NCI-H345 treated with DMSO at 0.1 percent for 48 hours (cell line): Measurements from ENCODE around the gene NEMP2.

Source experiments
- DNase-seq: peaks from one replicate; lab custom pipeline; 2025; ENCODE audit not compliant: unreplicated experiment; lab: John Stamatoyannopoulos, UW

Gene NEMP2, protein sequence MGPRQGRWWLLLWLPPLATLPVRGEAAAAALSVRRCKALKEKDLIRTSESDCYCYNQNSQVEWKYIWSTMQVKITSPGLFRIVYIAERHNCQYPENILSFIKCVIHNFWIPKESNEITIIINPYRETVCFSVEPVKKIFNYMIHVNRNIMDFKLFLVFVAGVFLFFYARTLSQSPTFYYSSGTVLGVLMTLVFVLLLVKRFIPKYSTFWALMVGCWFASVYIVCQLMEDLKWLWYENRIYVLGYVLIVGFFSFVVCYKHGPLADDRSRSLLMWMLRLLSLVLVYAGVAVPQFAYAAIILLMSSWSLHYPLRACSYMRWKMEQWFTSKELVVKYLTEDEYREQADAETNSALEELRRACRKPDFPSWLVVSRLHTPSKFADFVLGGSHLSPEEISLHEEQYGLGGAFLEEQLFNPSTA

DNA sequence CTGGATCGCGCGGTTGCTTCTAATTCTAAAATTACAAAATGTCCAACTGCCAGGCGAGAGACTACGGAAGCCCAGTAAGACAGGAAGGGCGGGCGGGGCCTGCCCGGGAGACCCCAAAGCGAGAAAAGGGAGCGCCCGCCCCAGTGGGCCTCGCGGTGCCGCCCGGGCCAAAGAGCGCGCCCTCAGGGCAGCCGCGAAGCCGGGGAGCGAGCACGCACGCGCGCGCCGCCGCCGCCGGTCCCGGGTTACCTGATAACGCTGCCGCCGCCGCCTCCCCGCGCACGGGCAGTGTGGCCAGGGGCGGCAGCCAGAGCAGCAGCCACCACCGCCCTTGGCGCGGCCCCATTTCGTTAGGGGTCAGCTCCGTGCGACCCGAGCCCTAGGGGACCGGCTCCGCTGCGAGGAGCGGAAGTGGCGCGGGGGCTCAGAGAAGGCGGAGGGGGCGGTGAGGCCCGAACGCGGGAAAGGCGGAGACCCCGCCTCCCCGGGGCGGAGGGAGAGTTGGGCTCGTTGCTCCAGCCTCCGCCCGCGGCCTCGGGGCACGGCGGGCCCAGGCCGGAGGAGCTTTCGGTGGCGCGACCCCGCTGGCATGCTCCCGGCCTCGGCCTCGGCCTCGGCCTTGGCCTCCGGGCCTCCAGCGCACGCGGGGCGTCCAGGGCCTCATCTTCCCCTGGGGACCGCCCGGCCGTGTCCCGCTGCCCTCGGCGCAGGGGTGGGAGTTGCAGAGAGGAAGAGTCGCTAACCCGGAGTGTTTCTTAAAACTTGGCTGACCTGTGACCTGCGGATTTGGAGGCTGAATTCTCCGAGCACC lies at the start of gene NEMP2:
NEMP2 (minus strand) TSS at position 413 of the 811 bp plus-strand sequence; CDS start at position 346, 67 bp downstream.
- peak; percentile 61 for DNase-seq

DNA sequence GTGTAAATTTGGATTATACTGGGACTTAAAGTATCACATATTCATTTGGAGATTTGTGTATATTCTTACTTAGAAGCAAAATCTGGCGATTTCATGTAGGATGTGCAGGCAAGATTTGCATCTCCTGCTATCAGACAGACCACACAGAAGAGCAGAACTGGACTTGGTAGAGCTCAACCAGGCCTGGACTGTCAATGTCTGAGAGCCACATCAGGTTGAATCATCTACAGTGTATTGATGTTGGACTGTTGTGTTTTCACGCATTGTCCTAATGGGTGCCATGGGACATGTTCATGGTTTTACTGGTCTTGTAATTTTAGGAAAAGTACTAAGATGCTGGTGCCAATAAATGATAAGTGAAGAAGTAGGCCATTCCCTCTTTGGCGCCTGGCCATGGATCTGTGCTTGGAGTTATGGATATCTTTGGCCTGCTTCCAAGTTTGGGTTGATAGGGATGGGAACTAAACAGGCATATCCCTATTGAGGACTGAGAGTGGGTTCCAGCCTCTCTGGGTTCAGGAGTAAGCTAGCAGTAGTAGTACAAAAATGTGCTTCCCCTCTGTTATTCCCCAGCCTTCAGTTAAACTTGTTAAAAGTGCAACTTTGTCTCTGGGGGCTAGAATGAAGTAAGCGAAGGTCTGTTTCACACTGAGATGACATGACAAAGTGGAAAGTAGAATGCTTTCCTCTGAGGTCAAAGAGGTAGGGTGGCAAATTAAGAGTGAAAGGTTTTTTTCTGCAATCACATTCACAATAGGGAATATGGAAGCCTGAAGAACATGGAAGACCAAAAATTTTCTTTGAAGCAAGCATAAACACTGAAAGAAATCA lies 49.2 kb upstream of the NEMP2 start:
- peak; percentile 20 for DNase-seq

DNA sequence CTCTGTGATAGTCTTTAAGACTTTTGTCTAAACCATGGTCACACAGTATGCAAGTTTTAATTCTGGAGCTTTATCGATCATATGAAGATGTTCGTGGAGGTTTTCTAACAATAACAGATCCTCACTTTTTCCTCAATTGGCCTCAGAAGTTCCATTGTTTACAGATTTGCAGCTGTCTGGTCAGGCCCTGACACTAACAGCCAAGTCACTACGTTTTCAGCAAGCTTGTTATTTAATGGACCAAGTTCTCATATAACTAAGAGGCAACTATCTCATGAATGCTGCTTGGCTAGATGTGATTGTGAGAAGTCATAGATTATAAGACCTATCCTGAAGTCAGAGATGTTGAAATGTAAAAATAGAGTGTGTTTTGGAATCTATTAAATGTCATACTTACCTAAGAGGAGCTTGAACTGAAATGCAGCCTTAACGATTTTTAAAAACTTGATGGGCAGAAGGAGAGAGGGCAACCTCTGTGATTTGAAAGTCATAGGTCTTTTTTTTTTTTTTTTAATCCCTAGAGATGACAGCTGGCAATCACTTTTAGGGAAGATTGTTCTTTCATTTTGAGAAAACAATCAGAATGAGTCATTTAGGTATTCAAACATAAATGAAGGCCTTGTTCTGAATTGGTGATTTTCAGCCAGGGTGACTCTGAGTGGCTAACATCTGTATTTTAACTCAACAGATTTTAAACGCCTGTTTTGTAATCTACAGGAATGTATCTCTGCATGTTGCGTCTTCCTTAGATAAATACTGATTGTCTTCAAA lies 48.4 kb upstream of the NEMP2 start:
- no peak for DNase-seq

DNA sequence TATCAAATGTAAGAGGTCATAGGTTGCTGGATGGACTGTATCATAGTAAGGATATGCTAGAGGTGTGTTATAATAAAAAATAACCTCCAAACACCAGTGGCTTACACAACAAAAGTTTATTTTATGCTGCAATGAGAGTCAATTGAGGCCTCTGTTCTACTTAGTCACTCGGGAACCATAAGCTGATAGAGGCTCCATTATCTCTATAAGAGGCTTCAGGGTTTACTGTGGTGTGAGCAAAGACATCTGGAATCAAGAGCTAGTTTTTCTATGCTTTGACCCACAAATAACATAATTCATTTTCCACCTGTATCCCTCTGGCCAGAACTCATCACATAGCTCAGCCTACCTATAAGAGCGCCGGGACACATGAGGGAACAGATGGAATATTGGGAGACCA lies 47.5 kb upstream of the NEMP2 start:
- DNase-seq: no peak

DNA sequence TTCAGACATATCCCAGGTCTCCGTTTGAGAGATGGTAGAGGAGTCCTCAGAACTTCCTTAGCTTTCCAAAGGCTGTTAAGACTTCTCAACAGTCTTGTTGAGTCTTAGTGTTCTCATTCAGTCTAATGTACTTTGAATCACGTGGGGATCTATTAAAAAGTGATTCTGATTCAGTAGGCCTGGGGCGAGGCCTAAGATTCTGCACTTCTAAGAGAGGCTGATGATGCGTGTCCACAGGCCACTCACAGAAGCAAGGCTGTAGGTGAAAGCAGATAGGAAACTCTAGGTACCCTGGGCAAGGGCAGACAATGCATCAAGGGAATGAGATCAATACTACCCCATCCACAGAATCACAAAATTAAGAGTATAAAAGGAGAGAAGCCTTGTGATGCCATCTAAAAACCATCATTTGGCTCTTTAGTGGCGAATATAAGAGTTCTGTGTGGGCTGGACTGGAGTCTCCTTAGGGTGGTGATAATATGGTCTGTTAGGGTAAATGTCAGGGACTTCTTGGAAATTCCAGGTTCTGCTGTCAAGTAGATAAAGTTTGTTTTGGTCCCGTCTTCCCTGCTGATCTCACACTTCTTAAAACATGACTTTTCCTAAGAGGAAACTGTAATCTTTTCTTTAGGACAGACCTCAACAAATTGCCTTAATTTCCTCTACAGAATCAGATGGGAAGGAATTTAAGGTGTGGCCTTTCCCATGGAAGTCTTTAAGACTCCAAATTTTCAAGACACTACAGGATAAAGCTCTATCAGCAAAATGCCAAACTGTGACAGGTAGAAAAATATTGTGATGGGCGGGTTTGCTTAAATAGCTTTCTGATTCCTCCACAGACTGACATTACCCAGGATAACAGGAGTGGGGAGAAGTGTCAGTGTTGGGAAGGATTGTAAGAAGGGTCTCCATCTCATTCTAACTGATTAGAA lies 45.7 kb upstream of the NEMP2 start:
- no peak for DNase-seq

DNA sequence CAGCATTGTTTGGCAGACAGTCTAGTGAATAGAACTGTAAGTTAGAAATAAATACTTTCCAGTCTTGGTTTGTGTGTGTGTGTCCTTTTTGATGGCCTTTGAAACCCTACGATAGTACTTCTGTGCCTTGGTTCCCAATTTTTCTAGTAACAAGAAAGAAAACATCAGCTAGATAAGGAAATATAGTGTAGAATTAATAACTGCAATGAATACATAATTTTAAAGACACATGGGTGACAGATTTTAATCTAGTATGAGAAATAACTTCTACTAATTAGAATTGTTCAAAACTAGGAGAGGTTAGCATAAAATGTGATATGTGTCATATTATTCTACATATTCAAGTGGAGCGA lies 44.5 kb upstream of the NEMP2 start:
- no peak for DNase-seq

DNA sequence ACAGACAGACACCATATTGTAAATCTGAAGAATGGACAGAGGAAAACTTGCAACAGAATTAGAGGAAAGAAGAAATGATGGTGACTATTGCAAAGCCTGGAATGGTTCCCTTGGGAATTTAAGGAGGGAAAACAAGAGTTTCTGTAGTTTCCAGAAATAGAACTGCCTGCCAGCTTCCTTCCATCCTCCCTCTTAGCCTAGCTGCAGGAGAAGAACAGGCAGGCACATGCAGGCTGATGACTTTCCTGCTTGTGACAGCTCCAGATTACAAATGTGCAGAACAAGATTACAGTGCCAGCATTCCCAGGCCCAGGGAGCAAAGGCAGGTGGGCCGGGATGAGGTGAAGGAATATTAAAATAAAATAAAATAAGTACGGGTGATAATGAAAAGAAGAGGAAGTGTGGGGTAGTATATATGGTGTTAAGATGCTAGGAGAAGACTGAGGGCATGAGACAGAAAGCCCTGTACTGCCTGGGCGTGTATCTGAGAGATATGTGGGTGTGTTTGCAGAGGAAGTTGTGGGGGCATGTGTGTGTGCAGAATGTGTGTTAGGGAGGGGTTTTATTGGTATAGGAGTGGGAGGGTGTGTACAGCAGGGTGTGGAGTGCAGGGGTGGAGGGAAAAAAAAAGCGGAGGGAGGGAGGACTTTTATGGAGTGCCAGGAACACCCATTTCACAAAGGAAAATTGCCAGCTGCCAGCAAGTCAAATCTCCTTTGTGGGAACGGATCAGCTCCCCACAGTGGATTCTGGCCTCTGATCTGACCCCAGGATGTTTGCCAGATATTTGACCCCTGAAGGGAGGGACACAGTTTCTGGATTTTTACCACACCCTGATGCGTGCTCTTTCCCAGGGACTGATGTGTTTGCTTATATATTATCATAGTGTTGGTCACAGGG lies 43.9 kb upstream of the NEMP2 start:
- DNase-seq: no peak

DNA sequence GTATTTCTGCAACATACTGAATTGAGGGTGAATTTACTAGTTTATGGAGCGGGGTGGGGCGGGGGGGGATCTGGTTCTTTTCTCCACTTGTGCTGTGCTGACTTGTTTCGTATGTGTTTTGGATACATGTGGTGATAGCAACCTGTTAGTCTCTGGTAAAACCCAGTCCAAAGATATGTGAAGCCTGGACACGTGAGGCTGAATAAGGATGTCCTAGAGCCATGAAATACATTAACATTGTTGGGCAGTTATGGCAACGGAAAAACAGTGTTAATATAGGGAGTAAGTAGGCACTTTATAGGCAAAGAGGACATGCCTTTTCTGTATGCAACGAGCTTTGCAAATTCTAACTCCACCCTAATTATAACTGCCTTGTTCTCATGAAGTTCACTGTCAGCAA lies 42.1 kb upstream of the NEMP2 start:
- no peak for DNase-seq

DNA sequence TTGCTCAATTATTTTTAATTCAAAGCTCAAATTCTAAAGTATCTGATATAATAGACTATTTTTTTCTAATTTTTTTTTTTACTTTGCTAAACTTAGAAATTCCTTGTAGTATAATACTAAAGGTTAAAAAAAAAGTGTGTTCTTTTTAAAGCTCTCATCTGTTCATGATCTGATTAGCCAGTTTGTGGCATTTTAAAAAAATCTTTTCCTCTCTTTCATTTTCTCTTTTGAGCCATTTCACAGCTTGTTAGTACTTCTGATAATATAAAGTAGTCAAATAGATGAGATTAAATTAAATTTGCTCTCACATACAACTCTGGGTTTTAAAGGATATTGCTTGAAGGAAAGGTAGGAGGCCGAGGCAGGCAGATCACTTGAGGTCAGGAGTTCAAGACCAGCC lies 40.7 kb upstream of the NEMP2 start:
- DNase-seq: no peak

DNA sequence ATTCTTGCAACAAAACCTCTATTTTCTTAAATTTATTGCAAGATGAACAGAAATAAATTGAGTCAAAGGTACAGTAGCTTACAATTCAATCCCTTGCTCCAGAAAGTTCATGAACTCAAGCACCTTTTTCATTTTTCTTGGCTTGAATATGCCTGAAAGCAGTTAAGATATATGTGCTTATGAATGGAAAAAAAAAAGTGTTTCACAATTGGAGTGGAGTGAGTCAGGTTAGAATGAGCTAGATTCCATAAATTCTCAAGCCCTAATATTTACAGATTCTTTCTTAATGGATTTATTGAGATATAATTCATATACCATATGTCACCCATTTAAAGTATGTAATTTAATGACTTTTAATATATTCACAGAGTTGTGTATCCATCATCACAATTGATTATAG lies 39.6 kb upstream of the NEMP2 start:
- DNase-seq: no peak

DNA sequence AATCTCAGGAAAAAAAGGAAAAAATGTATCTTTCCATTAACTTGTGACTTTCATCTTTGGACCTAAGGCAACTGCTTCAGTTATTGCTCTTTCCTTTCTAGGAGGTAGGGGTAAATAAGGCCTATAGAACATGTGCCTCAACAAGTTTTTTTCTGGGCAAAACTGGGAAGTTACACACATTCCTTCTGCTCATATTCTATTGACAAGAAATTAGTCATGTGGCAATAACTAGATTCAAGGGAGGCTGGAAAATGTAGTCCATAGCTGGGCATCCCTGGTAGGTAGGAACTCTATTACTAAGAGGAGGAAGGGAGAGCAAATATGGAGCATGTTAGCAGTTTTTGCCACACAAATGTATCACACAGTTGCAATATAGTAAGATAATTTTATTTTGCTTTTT lies 37.7 kb upstream of the NEMP2 start:
- DNase-seq: no peak

DNA sequence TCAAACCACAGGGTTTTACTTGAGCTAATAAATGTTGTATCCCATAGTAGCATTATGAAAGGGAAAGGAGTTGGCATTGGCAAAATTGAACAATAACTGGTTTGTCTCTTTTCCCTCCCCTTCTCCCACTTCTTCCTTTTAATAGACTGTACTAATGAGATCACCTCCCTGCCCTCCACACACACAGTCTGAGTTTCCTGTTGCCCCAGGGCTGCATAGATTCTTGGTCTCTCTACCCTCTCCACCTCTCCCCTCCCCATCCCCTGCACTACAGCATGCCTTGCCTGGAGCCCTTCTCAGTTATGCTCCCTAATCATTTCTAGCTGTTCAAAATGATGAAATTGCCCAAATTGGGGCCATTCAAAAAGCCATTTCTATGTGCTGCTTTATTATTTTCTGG lies 37.2 kb upstream of the NEMP2 start:
- no peak for DNase-seq

DNA sequence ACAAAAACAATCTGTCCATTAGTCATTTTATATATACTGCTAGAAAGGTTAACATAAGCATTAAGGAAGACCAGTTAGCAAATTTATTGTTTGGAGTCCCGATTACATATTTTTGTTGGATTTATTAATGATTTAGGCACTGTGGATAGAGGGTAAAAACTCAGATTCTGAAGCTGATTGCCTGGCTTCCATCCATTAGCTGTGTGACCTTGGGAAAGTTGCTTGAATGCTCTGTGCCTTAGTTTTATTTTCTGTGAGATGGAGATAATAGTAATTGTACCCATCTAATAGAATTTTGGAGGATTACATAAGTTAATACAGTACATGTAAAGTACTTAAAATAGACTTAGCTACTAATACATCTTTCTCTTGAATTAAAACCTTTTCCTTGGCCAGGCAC lies 36.3 kb upstream of the NEMP2 start:
- DNase-seq: no peak

DNA sequence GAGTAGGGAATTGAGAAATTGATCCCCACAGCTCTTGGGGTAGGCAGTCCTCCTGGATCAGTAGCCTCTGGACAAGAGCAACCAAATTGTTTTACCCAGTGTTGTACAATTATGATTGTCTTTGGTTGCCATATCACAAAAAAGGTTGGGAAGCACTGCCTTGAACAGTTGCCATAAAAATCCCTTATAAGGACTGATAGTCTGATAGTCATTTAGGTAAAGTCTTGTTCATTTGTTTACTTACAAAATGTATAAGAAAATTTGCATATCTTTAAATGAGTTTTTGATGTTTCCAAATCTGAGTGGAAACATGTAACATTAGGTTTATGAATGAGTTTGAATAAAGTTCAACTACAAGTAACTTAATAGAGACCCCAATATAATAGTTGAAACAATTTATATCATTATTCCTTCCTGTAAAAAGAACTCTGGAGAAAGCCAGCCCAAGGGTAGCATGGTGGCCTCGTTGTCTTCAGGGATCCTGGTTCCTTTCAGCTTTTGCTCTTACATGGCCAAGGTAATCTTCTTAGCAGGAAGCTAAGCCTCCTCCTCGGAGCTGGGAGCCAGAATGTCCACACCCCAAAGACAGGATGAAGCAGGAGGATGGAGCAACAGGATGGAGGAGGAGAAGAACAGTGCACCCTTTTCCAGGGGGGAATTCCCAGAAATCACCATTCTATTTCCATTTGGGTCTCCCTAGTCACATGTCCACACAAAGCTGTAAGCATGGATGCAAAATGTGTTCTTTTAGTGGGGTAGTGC lies 35.7 kb upstream of the NEMP2 start:
- DNase-seq: no peak

DNA sequence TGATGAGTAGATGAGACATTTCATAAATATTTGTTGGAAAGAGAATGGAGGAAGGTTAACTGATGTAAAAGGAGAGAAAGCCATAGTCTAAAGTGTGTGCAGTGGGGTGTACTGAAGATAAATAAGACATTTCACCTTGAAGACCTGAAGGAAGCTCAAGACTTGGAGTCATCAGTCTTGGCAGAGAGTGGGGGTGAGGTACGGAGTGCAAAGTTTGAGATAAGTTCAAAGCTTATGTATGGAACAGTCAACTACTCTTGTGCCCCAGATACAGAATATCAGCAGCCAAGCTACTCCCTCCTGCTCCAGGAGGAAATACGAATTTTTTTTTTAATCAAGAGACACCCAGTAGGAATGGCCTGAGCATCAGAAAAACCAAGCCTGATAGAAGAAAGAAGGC lies 30.3 kb upstream of the NEMP2 start:
- no peak for DNase-seq

DNA sequence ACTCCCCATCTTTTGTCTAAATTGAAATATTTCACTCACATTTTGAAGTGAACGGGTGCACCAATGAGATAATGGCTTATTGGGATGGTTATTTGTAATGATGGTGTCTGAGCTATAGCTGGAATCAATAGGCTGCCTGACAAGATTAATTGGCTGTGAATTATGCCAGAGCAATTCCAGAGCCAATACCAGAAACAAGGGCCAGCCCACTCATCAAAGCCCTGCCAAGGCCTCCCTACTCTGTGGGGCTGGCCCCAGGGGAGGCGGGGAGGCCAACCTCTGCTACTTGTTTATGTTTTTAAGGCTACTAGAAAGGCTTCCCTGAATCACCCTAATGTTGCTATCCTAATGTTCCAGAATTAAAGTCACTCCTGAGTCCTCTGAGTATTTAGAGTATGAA lies 29.1 kb upstream of the NEMP2 start:
- no peak for DNase-seq

DNA sequence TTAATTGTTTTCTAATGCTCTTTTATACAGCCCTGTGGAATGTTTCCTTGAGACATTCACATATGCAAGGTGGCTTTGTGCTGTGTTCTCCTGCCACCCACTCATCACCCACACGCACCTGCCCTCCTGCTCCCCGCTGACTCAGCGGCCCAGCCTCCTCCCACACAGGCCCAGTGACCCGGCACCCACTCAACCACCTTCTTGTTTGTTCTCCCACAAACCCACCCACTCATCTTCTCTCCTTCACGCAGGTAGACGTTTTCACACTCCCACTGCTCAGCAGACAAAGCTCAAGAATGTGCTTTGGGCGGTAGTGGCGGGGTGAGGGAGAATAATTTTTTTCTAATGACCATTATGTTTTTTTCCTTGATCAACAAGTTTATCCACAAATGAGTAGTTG lies 28.6 kb upstream of the NEMP2 start:
- no peak for DNase-seq

DNA sequence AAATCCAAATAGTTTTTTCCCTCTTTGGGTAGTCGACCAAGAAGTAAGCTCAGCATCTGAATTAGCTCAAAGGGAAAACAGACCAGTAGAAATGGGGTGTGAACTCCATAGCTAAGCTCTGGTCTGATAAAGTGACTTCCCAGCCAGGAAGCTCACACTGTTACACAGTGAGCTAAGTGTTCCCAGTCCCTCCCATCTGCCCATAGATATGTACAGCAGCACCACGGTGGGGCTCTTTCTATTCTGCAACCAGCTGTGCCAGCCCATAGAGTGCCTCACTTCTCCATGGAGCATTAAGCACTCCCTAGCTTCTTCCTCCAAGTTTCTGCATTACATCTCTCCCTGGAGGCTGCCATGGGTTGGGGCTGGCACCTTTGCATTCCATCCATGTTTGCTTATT lies 27.6 kb upstream of the NEMP2 start:
- DNase-seq: peak; percentile 48
